GM12891 (cell line): ENCODE data around the gene GPD1L.

ENCODE experiments used
- POLR2A ChIP-seq: IDR thresholded peaks from 2 replicates; pipeline ENCODE4 v1.6.1; 2011; ENCODE audit warnings: low read depth, low read length, control low read depth
- POU2F2 ChIP-seq: IDR thresholded peaks from 2 replicates; pipeline ENCODE4 v1.6.1; 2011; ENCODE audit warnings: low read depth, mild to moderate bottlenecking, control low read depth, low read length, moderate library complexity
- TAF1 ChIP-seq: IDR thresholded peaks from 2 replicates; pipeline ENCODE4 v1.6.1; 2011; ENCODE audit warnings: low read depth, low read length, control low read depth

GRCh38 chr3:32215185-32215584 is 108.8 kb downstream of the GPD1L start:
- TF ChIP-seq POLR2A (no peak), POU2F2 (no peak), TAF1 (no peak)
